Measurements from ENCODE around the gene DNAH14.

GRCh38 chr1:225338545-225338944 is 409.1 kb downstream of the DNAH14 start:
- TF ChIP-seq SUZ12 (IDR thresholded peaks at IDR 0.05; ENCODE audit: extremely low read depth, insufficient read depth, insufficient read length) (no peak), ZNF274 (IDR thresholded peaks at IDR 0.05; ENCODE audit: low read depth, low read length) (no peak), YY1 (IDR thresholded peaks at IDR 0.05; ENCODE audit: insufficient read depth, insufficient read length) (no peak)

Measured in NT2/D1 (cell line).